GM12872 (cell line): ENCODE data around the gene FAM168A.

Experiments
- CTCF ChIP-seq: IDR thresholded peaks from 3 replicates; pipeline ENCODE4 v1.5.1; 2011; ENCODE audit warnings: low read depth, mild to moderate bottlenecking, low read length, moderate library complexity; ENCODE audit not compliant: insufficient read depth

Gene FAM168A

GRCh38 chr11:73402834-73403185 lies 195.1 kb downstream of the FAM168A start:
- peak; percentile 42; the same call in 2 of the 3 replicates for TF ChIP-seq CTCF

- no peak for TF ChIP-seq CTCF
Observed at GRCh38 chr11:73401924-73402833, 195.7 kb downstream of the FAM168A start.

- TF ChIP-seq CTCF, result no peak
Observed at GRCh38 chr11:73401217-73401923, 196.5 kb downstream of the FAM168A start.

- no peak for TF ChIP-seq CTCF
Observed at GRCh38 chr11:73400293-73400692, 197.6 kb downstream of the FAM168A start.

- no peak for TF ChIP-seq CTCF
Observed at GRCh38 chr11:73399636-73400035, 198.3 kb downstream of the FAM168A start.

- TF ChIP-seq CTCF, result no peak
Observed at GRCh38 chr11:73399159-73399590, 198.7 kb downstream of the FAM168A start.

GRCh38 chr11:73398721-73399120 lies 199.2 kb downstream of the FAM168A start:
- no peak for TF ChIP-seq CTCF
